ENCODE results near the gene AGBL1.

DNA sequence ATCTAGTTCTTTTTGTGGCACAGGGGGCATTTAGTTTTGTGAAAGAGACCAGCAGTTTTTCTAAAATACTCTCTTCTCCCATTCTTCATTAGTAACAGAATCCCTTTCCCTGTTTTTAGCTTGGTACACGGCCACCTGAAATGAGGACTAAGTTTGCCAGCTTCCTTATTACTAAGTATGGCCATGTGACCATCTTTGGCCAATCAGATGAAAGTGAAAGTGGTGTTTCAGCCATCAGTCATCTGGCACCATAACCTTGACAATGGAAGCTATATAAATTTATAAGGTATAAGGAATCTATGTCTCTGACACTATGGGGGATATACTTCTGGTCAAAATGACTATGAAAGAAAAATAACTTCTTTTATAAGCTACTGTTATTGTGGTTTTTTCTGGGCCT, 570.4 kb downstream of the AGBL1 start:
- TF ChIP-seq EZH2 (IDR thresholded peaks at IDR 0.05; ENCODE audit: insufficient read depth, poor library complexity, severe bottlenecking) (no peak), EZH2phosphoT487 (IDR thresholded peaks at IDR 0.05; ENCODE audit: insufficient read depth, low read depth) (no peak)

All from GM23248 (cell line).